GM12875 (cell line): Measurements from ENCODE around the gene NPIPB5.
"Not testable (repeated sequence)": the region's sequence is repeated elsewhere in the genome, so short reads cannot be mapped to it uniquely, and the experiment has no call there.

Source experiments
- H3K4me3 ChIP-seq: one replicate; pipeline ENCODE4 v1.5.1; 2011; ENCODE audit warnings: low read depth, low read length, control low read depth

Gene NPIPB5

GRCh38 chr16:22510591-22510990, at the start of gene NPIPB5:
TSS of gene NPIPB5 (plus strand) at chr16:22510891. CDS start at chr16:22513802, 2,911 bp downstream.
- H3K4me3 ChIP-seq, result not testable (repeated sequence)

GRCh38 chr16:22468846-22469245, 41.8 kb upstream of the NPIPB5 start:
- not testable (repeated sequence) for H3K4me3 ChIP-seq

GRCh38 chr16:22537996-22538395, 27.3 kb downstream of the NPIPB5 start:
- not testable (repeated sequence) for H3K4me3 ChIP-seq

GRCh38 chr16:22544809-22545208, 34.1 kb downstream of the NPIPB5 start:
- not testable (repeated sequence) for H3K4me3 ChIP-seq

GRCh38 chr16:22546630-22547029, 35.9 kb downstream of the NPIPB5 start:
- H3K4me3 ChIP-seq, result not testable (repeated sequence)

DNA sequence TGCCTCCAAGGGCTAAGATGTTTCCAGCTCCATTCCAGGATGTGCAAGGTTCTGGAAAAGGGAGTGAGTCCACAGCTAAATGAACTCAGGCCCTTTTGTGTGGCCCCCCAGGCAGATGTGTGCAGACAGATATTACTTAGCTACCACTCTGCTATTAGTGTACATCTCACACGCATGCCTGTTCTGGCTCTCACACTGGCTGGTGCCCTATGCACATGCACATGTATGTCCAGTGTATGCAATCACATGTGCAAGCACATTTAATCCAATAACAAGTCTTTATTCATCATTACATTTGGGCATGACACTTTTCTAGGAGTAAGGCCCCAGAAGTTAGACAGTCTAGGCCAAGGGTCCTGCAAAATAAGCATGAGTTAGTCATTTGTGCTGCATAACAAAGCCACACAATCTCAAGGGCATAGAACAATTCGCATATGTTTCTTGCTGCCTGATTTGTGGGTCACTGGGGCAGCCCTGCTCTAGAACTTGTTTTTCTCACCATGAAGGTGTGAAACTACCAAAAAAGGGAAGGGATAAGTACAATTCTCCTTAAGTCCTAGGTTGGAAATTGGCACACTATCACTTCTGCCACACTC, 36.6 kb downstream of the NPIPB5 start:
- H3K4me3 ChIP-seq, result not testable (repeated sequence)

- not testable (repeated sequence) for H3K4me3 ChIP-seq
Observed at GRCh38 chr16:22549853-22550252, 39.2 kb downstream of the NPIPB5 start.

- H3K4me3 ChIP-seq, result not testable (repeated sequence)
Observed at GRCh38 chr16:22551143-22551542, 40.5 kb downstream of the NPIPB5 start.

DNA sequence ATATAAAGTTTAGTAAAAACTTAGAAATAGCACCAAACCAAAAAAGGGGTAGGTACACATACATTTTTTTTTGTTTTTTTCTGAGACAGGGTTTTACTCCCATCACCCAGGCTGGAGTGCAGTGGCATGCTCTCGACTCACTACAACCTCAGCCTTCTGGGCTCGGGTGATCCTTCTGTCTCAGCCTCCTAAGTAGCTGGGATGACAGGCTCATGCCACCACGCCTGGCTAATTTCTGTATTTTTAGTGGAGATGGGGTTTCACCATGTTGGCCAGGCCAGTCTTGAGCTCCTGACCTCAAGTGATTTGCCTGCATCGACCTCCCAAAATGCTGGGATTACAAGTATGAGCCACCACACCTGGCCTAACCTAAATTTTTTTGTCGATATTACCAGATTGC, 41.0 kb downstream of the NPIPB5 start:
- not testable (repeated sequence) for H3K4me3 ChIP-seq

DNA sequence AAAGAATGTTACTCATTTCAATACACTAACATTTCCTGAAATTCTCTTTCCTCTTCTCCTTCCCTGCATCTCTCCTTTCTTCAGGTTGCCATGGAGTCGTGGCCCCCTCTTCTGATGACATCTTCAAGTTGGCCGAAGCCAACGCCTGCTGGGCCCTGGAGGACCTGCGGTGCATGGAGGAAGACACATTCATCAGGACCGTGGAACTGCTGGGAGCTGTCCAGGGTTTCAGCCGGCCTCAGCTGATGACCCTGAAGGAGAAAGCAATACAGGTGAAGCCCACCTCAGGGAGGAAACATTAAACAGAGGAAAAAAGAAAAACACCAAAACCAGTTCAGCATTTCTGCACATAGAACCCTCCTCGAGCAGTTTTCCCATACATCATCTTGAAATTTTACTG, 46.1 kb downstream of the NPIPB5 start:
- not testable (repeated sequence) for H3K4me3 ChIP-seq
